ENCODE measurements around the gene ARHGDIB.

The ARHGDIB gene

GRCh38 chr12:14958361-14959125 is 2.9 kb downstream of the ARHGDIB start:
- FAIRE-seq (peak; percentile 39), DNase-seq (ENCODE audit: insufficient read length, low spot score) (no peak)

- FAIRE-seq, result peak; percentile 44
- DNase-seq (ENCODE audit: insufficient read length, low spot score), result no peak
These were observed 3.7 kb downstream of the ARHGDIB start for GRCh38 chr12:14957551-14958168.

GRCh38 chr12:14956905-14957304 is 4.5 kb downstream of the ARHGDIB start:
- no peak for DNase-seq (ENCODE audit: insufficient read length, low spot score)
- no peak for FAIRE-seq

GRCh38 chr12:14956024-14956891 is 5.1 kb downstream of the ARHGDIB start:
- FAIRE-seq, result peak; percentile 97
- DNase-seq (ENCODE audit: insufficient read length, low spot score), result no peak

GRCh38 chr12:14954269-14954668 is 7.1 kb downstream of the ARHGDIB start:
- FAIRE-seq (peak; percentile 80), DNase-seq (ENCODE audit: insufficient read length, low spot score) (no peak)

GRCh38 chr12:14953752-14954151 is 7.6 kb downstream of the ARHGDIB start:
- peak; percentile 68 for FAIRE-seq
- no peak for DNase-seq (ENCODE audit: insufficient read length, low spot score)

- no peak for DNase-seq (ENCODE audit: insufficient read length, low spot score)
- peak; percentile 95 for FAIRE-seq
These were observed 9.0 kb downstream of the ARHGDIB start for GRCh38 chr12:14952299-14952921.

GRCh38 chr12:14951851-14952250 is 9.6 kb downstream of the ARHGDIB start:
- DNase-seq (ENCODE audit: insufficient read length, low spot score), result no peak
- no peak for FAIRE-seq

GRCh38 chr12:14950982-14951746 is 10.2 kb downstream of the ARHGDIB start:
- FAIRE-seq, result no peak
- no peak for DNase-seq (ENCODE audit: insufficient read length, low spot score)

- DNase-seq (ENCODE audit: insufficient read length, low spot score) (no peak), FAIRE-seq (peak; percentile 72)
These were observed 11.0 kb downstream of the ARHGDIB start for GRCh38 chr12:14950421-14950820.

GRCh38 chr12:14949631-14950030 is 11.8 kb downstream of the ARHGDIB start:
- peak; percentile 76 for FAIRE-seq
- no peak for DNase-seq (ENCODE audit: insufficient read length, low spot score)

GRCh38 chr12:14948672-14949071 is 12.7 kb downstream of the ARHGDIB start:
- DNase-seq (ENCODE audit: insufficient read length, low spot score) (peak; percentile 46), FAIRE-seq (peak; percentile 98)

GRCh38 chr12:14946861-14947260 is 14.5 kb downstream of the ARHGDIB start:
- no peak for DNase-seq (ENCODE audit: insufficient read length, low spot score)
- no peak for FAIRE-seq

GRCh38 chr12:14946162-14946561 is 15.2 kb downstream of the ARHGDIB start:
- FAIRE-seq, result peak; percentile 51
- no peak for DNase-seq (ENCODE audit: insufficient read length, low spot score)

- DNase-seq (ENCODE audit: insufficient read length, low spot score) (no peak), FAIRE-seq (no peak)
These were observed 19.0 kb downstream of the ARHGDIB start for GRCh38 chr12:14942196-14942931.

GRCh38 chr12:14941369-14941768 is 20.0 kb downstream of the ARHGDIB start:
- no peak for FAIRE-seq
- DNase-seq (ENCODE audit: insufficient read length, low spot score), result no peak

GRCh38 chr12:14938301-14938700 is 23.1 kb downstream of the ARHGDIB start, which contains the start of gene ERP27:
ERP27 (minus strand) TSS chr12:14938537; CDS start chr12:14938508, 29 bp downstream.
- FAIRE-seq, result no peak
- DNase-seq (ENCODE audit: insufficient read length, low spot score), result no peak

- DNase-seq (ENCODE audit: insufficient read length, low spot score) (no peak), FAIRE-seq (peak; percentile 49)
These were observed 23.7 kb downstream of the ARHGDIB start for GRCh38 chr12:14937689-14938088.

GRCh38 chr12:14937014-14937413 is 24.4 kb downstream of the ARHGDIB start:
- no peak for FAIRE-seq
- DNase-seq (ENCODE audit: insufficient read length, low spot score), result no peak

Measured in GM19239 (cell line).